HG03558 (cell line): ENCODE measurements around the gene SLC49A3.
"Not testable (repeated sequence)": the region's sequence is repeated elsewhere in the genome, so short reads cannot be mapped to it uniquely, and the experiment has no call there.

Experiments used
- ATAC-seq: cut with Tn5 transposase; IDR thresholded peaks from one replicate; pipeline ENCODE4 v1.9.1; 2021; ENCODE audit warnings: moderate number of reproducible peaks; ENCODE audit not compliant: unreplicated experiment; ENCODE audit errors: extremely low read depth

SLC49A3 gene

GRCh38 chr4:722851-723360 is 34.0 kb upstream of the SLC49A3 start:
- no peak for ATAC-seq

GRCh38 chr4:722169-722725 is 33.3 kb upstream of the SLC49A3 start:
- ATAC-seq = no peak

- ATAC-seq = no peak
Measured at GRCh38 chr4:721261-722168, 32.6 kb upstream of the SLC49A3 start.

- no peak for ATAC-seq
Measured at GRCh38 chr4:720111-720860, 31.3 kb upstream of the SLC49A3 start.

GRCh38 chr4:718460-718859 is 29.5 kb upstream of the SLC49A3 start:
- no peak for ATAC-seq

GRCh38 chr4:717601-718320 is 28.8 kb upstream of the SLC49A3 start:
- no peak for ATAC-seq

- no peak for ATAC-seq
Measured at GRCh38 chr4:714087-714486, 25.1 kb upstream of the SLC49A3 start.

- no peak for ATAC-seq
Measured at GRCh38 chr4:712916-713632, 24.1 kb upstream of the SLC49A3 start.

GRCh38 chr4:712093-712492 is 23.1 kb upstream of the SLC49A3 start:
- ATAC-seq = no peak

GRCh38 chr4:710916-711315 is 22.0 kb upstream of the SLC49A3 start:
- ATAC-seq = no peak

GRCh38 chr4:710116-710515 is 21.2 kb upstream of the SLC49A3 start:
- ATAC-seq = no peak

GRCh38 chr4:709348-709747 is 20.4 kb upstream of the SLC49A3 start:
- ATAC-seq = no peak

- ATAC-seq = no peak
Measured at GRCh38 chr4:708631-708933, 19.6 kb upstream of the SLC49A3 start.

- ATAC-seq = no peak
Measured at GRCh38 chr4:707929-708630, 19.1 kb upstream of the SLC49A3 start.

- no peak for ATAC-seq
Measured at GRCh38 chr4:706834-707598, 18.1 kb upstream of the SLC49A3 start.

- not testable (repeated sequence) for ATAC-seq
Measured at GRCh38 chr4:706083-706633, 17.2 kb upstream of the SLC49A3 start.

GRCh38 chr4:705278-706082 is 16.5 kb upstream of the SLC49A3 start, which contains the start of gene PCGF3:
TSS of gene PCGF3 (plus strand) at chr4:705832. CDS start at chr4:733681, 27,849 bp downstream.
- ATAC-seq = peak; percentile 69
